Pancreas (tissue), 10 donors: Measurements from ENCODE around the gene CROCC. TPM values are rescaled to one million over a fixed set of nuclear protein-coding genes. Genes with fewer than 3 reads are reported as not detected.

ENCODE experiments used
- ATAC-seq, 4 donors: fragments of 200-7000 bp; cut with Tn5 transposase; one replicate each; pipeline versions ENCODE4 v1.8.0 to v1.9.1; 2020; ENCODE audit warnings: mild to moderate bottlenecking in 4 of 4, moderate library complexity in 4 of 4
- DNase-seq, 6 donors: peaks; one replicate each; pipeline ENCODE4 v3.0.0-alpha.2; 2020
- FAIRE-seq: peaks from 2 replicates; lab custom pipeline; 2012; peaks lifted over from hg19 to GRCh38; lab: Jason Lieb, UNC
- H3K27ac ChIP-seq, 4 donors: fragments of 200-600 bp; sonication (generic); 1 replicate in 3 of 4; 2 replicates in 1 of 4; pipeline versions ENCODE4 v1.5.0 to v1.8.0; 2020
- H3K27me3 ChIP-seq, 4 donors: fragments of 200-600 bp; one replicate each; pipeline ENCODE4 v1.8.0; 2021
- H3K36me3 ChIP-seq, 3 donors: fragments of 200-600 bp; sonication (generic) in 1 of 3; one replicate each; pipeline versions ENCODE4 v1.5.0 to v1.8.0; 2020 to 2021
- H3K4me1 ChIP-seq, 3 donors: fragments of 200-600 bp; one replicate each; pipeline ENCODE4 v1.8.0; 2021
- H3K4me3 ChIP-seq, 4 donors: fragments of 200-600 bp; sonication (generic) in 2 of 4; one replicate each; pipeline versions ENCODE4 v1.5.0 to v1.8.0; 2020 to 2021
- H3K9me3 ChIP-seq, 4 donors: fragments of 200-600 bp; one replicate each; pipeline ENCODE4 v1.8.0; 2021
- WGBS, 2 donors: extraction: QIAGEN DNeasy Blood & Tissue Kit; methylation state at CpG; one replicate each; pipeline ENCODE4 v1.1.7; 2013; 5-methylcytosine and 5-hydroxymethylcytosine counted together
- intact Hi-C, 3 donors: fragments of 100-400 bp; cut with DNase I; formaldehyde crosslinking; loops; one replicate each; pipeline versions ENCODE4 v1.11.1 to v1.14.2; 2022
- polyA plus RNA-seq, 2 donors: library from polyadenylated mRNA; stranded (reverse); fragments of 200-250 nt; gene quantifications; one replicate each; pipeline ENCODE4 v1.2.3, GENCODE V29; 2013
- total RNA-seq, 6 donors: library from RNA; stranded (reverse); fragmentation: NEBNext Ultra II Directional in 4 of 6; extraction: Animal tissue kit (Norgen Biotek cat#: 25700) in 4 of 6; gene quantifications; one replicate each; pipeline versions ENCODE4 v1.2.1 to v1.2.4, GENCODE V29; 2021 to 2023
- TF ChIP-seq, protein P1 (sequence below), 4 donors: fragments of 200-600 bp; sonication (generic) in 3 of 4; IDR thresholded peaks; one replicate each; pipeline versions ENCODE4 v1.5.0 to v1.8.0; 2021; ENCODE audit warnings: antibody characterized with exemption in 4 of 4
- donor health status: healthy with polysubstance abuse.
- donor health status: DM: no; HTN: no; CAD: no; lungs with moderate emphysema.
- donor health status: DM: no; HTN: no; CAD: no.
- donor health status: control.
- donor health status: control.
- donor health status: Bipolar disorder and iron deficiency.
- donor health status: DM: yes; HTN: yes; CAD: no.
- donor health status: DM: no; HTN: no; CAD: no.
- donor health status: DM: no; HTN: no; CAD: no.
- donor health status: DM: yes; HTN: yes; CAD: no.

The CROCC gene
- total and polyA plus RNA-seq, 8 donors, result 8.1 to 101 (median 14.6) TPM

DNA sequence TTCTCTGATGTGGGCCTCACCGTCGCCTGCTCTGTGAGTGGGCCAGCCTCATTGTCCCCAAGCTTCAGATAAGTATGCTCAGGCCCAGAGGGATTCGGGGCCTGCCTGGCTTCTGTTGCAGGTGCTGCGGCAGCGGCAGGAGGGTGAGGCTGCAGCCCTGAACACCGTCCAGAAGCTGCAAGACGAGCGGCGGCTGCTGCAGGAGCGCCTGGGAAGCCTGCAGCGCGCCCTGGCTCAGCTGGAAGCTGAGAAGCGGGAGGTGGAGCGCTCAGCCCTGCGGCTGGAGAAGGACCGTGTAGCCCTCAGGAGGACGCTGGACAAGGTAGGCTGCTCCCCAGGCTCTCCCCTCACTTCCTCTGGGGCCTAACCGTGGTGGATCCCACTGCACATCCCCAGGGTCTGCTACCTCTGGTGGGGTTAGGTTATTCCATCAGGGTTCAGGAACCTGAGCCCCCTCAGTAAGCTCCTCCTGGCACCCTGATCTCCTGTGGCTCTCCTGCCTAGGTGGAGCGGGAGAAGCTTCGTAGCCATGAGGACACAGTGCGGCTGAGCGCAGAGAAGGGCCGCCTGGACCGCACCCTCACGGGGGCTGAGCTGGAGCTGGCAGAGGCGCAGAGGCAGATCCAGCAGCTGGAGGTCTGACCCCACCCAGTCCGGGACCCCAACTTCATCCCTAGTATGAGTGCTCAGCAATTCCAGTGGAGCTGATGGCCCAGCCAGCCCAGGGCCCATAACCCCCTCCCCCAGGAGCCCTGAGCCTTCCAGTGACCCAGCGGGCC lies 48.6 kb downstream of the CROCC start:
- WGBS, 2 donors, result 94 to 95% methylated on average over 28 of the region's 28 CpGs
- no peak for FAIRE-seq
- ATAC-seq, result no peak
- H3K4me1 ChIP-seq, result no peaks in the 10 kb centered on the region
- no peak for DNase-seq
- H3K9me3 ChIP-seq, result no peaks in the 10 kb centered on the region
- no peak overlapping the region for H3K27ac ChIP-seq
- TF ChIP-seq, protein P1, sequence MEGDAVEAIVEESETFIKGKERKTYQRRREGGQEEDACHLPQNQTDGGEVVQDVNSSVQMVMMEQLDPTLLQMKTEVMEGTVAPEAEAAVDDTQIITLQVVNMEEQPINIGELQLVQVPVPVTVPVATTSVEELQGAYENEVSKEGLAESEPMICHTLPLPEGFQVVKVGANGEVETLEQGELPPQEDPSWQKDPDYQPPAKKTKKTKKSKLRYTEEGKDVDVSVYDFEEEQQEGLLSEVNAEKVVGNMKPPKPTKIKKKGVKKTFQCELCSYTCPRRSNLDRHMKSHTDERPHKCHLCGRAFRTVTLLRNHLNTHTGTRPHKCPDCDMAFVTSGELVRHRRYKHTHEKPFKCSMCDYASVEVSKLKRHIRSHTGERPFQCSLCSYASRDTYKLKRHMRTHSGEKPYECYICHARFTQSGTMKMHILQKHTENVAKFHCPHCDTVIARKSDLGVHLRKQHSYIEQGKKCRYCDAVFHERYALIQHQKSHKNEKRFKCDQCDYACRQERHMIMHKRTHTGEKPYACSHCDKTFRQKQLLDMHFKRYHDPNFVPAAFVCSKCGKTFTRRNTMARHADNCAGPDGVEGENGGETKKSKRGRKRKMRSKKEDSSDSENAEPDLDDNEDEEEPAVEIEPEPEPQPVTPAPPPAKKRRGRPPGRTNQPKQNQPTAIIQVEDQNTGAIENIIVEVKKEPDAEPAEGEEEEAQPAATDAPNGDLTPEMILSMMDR (IDR thresholded peaks at IDR 0.05), result no peak
- intact Hi-C loops, result no loop called here
- no peak overlapping the region for H3K4me3 ChIP-seq
- H3K27me3 ChIP-seq, result no peaks in the 10 kb centered on the region
- peaks cover 0 to 17% (median 0%) of the 10 kb centered on the region in 3 donors for H3K36me3 ChIP-seq

DNA sequence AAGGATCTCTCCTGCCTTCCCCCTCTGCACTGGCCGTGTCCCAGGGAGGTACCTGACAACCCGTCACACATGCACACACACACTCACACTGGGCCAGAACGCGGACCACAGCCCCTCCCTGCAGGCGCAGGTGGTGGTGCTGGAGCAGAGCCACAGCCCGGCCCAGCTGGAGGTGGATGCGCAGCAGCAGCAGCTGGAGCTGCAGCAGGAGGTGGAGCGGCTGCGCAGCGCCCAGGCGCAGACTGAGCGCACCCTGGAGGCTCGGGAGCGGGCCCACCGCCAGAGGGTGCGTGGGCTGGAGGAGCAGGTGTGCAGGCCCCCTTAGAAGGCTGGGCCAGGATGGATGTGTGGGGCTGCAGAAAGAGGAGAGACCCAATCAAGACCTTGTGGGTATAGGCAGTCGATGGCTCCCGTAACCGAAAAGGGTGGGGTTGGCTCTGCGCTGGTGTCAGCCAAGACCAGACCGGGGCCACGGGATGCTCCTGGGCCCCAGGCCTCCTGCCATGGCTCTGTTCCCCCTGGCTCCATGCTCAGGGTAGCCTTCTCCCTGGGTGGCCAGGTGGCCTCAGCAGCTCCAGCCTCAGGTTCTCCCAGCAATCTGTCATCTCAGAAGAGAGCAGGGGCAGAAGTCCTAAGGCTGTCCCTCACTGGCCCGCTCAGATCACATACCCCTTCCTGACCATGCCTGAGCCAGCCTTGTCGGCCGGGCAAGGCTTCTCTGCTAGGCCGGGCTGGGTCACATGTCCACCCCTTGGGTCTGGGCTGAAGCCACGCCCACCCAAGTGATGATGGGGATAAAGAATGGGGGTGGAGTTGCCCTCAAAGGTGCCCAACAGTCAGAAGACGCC lies 49.8 kb downstream of the CROCC start:
- peaks cover 0 to 7% (median 0%) of the 10 kb centered on the region in 3 donors for H3K36me3 ChIP-seq
- H3K4me1 ChIP-seq, result no peaks in the 10 kb centered on the region
- no peak overlapping the region for H3K4me3 ChIP-seq
- intact Hi-C loops, result no loop called here
- peak in 2 of 4 donors; percentile 9 to 45 for ATAC-seq
- peak in 1 of 6 donors; percentile 70 for DNase-seq
- no peaks in the 10 kb centered on the region for H3K27me3 ChIP-seq
- FAIRE-seq, result no peak
- TF ChIP-seq, protein P1 (IDR thresholded peaks at IDR 0.05), result no peak
- H3K9me3 ChIP-seq, result no peaks in the 10 kb centered on the region
- WGBS, 2 donors, result 85 to 86% methylated on average over 27 to 28 of the region's 28 CpGs
- no peak overlapping the region for H3K27ac ChIP-seq

DNA sequence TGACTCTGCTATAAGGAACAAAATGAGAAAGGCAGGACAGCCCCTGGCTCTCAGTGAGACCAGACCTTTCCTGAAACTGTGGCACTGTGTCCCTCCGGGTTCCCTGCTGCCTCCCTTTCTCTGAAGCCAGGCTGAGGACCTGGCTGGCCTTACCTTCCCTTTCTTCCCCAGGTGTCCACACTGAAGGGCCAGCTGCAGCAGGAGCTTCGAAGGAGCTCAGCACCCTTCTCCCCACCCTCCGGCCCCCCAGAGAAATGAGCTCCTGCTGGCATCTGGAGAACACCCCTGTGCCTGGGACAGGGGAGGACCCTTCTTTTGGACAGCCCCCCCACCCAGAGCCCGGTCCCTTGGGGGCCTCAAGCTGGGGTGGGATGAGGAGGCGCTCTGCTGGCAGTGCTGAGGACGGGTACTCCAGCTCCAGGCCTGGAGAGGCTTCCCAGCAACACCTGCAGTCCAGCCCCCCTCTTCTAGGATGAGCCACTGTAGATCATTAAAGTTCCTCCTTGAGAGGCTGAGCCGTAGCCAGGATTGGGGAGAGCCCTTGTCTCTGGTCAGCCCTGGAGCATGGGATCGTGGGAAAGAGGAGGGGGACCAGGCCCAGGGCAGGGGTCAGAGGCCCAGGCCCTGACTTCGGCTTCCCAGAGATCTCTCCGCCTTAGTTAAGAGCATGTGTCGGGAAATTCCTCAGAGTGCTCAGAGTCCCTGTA lies 50.6 kb downstream of the CROCC start:
- H3K9me3 ChIP-seq, result no peaks in the 10 kb centered on the region
- peaks cover 0 to 7% (median 0%) of the 10 kb centered on the region in 3 donors for H3K36me3 ChIP-seq
- no peaks in the 10 kb centered on the region for H3K4me1 ChIP-seq
- no peak for FAIRE-seq
- intact Hi-C loops, result no loop called here
- no peak overlapping the region for H3K4me3 ChIP-seq
- no peaks in the 10 kb centered on the region for H3K27me3 ChIP-seq
- no peak overlapping the region for H3K27ac ChIP-seq
- no peak for ATAC-seq
- DNase-seq, result no peak
- TF ChIP-seq, protein P1 (IDR thresholded peaks at IDR 0.05), result no peak
- 84 to 88% methylated on average over 11 of the region's 11 CpGs for WGBS, 2 donors

DNA sequence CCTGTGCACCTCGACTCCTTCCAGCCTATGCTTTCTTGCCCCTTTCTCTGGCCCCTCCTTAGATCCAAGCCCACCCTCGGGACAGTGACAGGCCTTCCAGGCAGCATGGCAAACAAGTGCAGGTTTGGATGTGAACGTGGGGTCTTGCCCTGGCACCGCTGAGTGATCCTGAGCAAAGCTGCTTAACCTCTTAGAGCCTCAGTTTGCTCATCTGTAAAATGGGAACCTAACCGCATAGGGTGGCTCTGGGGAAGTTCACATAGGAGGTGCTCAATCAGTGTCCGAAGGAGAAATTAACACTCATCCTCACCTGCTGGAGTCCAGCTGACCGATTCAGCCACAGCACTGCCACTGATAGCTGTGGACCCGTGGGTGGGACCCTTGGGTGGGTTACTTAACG lies 51.5 kb downstream of the CROCC start:
- no peaks in the 10 kb centered on the region for H3K9me3 ChIP-seq
- no peaks in the 10 kb centered on the region for H3K4me1 ChIP-seq
- 85 to 88% methylated on average over 9 of the region's 9 CpGs for WGBS, 2 donors
- ATAC-seq (no peak), DNase-seq (no peak), FAIRE-seq (no peak)
- H3K27me3 ChIP-seq, result no peaks in the 10 kb centered on the region
- intact Hi-C loops, result no loop called here
- H3K36me3 ChIP-seq, result peaks cover 0 to 5% (median 0%) of the 10 kb centered on the region in 3 donors
- no peak overlapping the region for H3K4me3 ChIP-seq
- H3K27ac ChIP-seq, result no peak overlapping the region
- TF ChIP-seq, protein P1 (IDR thresholded peaks at IDR 0.05), result no peak
